Naive thymus-derived CD4-positive, alpha-beta T cell (primary cell): ENCODE measurements around the gene MARCO. TPM values are rescaled to one million over a fixed set of nuclear protein-coding genes. Genes with fewer than 3 reads are reported as not detected.

Experiments
- ATAC-seq: fragments of 150-1000 bp; cut with Tn5 transposase; 2 replicates; pipeline ENCODE4 v1.10.0; 2021; ENCODE audit warnings: mild to moderate bottlenecking, moderate library complexity
- CTCF ChIA-PET: fragments of 350-600 bp; sonication (Branson Sonifier 250); formaldehyde crosslinking; loops from one replicate; lab custom pipeline; 2021; ENCODE audit warnings: antibody characterized with exemption; lab: Charles Lee
- POLR2A ChIA-PET: fragments of 350-600 bp; sonication (Branson Sonifier 250); formaldehyde crosslinking; loops from one replicate; lab custom pipeline; 2021; ENCODE audit warnings: antibody characterized with exemption, inconsistent platforms; lab: Charles Lee
- DNase-seq, 9 donors: peaks; one replicate each; pipeline versions ENCODE4 v3.0.0 to v3.0.0-alpha.2; 2020 to 2022; ENCODE audit warnings: mixed read lengths in 1 of 9
- H3K27ac ChIP-seq: one replicate; pipeline ENCODE4 v1.7.0; 2013; ENCODE audit warnings: mild to moderate bottlenecking, low read depth, low read length, moderate library complexity
- H3K27me3 ChIP-seq, 2 donors: one replicate each; pipeline ENCODE4 v1.7.0; 2013; ENCODE audit warnings: low read length in 2 of 2, mild to moderate bottlenecking in 2 of 2, moderate library complexity in 2 of 2; ENCODE audit not compliant: control insufficient read depth in 2 of 2, insufficient read depth in 2 of 2
- H3K36me3 ChIP-seq, 3 experiments: 1 replicate in 2 of 3; 2 replicates in 1 of 3; pipeline ENCODE4 v1.7.0; 2013; ENCODE audit warnings: low read length in 3 of 3, mild to moderate bottlenecking in 3 of 3, moderate library complexity in 1 of 3; ENCODE audit not compliant: insufficient read depth in 3 of 3, control insufficient read depth in 2 of 3
- H3K4me1 ChIP-seq, 2 donors: one replicate each; pipeline ENCODE4 v1.7.0; 2013; ENCODE audit warnings: low read length in 2 of 2, mild to moderate bottlenecking in 2 of 2, moderate library complexity in 1 of 2; ENCODE audit not compliant: control insufficient read depth in 2 of 2, insufficient read depth in 2 of 2
- H3K4me3 ChIP-seq: 2 replicates; pipeline ENCODE4 v1.7.0; 2013; ENCODE audit warnings: mild to moderate bottlenecking, low read length
- H3K9me3 ChIP-seq, 3 experiments: 1 replicate in 2 of 3; 2 replicates in 1 of 3; pipeline ENCODE4 v1.7.0; 2013; ENCODE audit warnings: low read length in 3 of 3; ENCODE audit not compliant: control insufficient read depth in 2 of 3
- H3K27ac Mint-ChIP-seq, 9 donors: one replicate each; pipeline ENCODE4 v1.8.0; 2020 to 2022; ENCODE audit warnings: mixed read lengths in 9 of 9, mild to moderate bottlenecking in 8 of 9, moderate library complexity in 5 of 9, inconsistent platforms in 2 of 9
- H3K27me3 Mint-ChIP-seq, 5 donors: one replicate each; pipeline ENCODE4 v1.8.0; 2021 to 2022; ENCODE audit warnings: mixed read lengths in 5 of 5, mild to moderate bottlenecking in 1 of 5
- H3K36me3 Mint-ChIP-seq, 5 donors: one replicate each; pipeline ENCODE4 v1.8.0; 2020 to 2022; ENCODE audit warnings: mixed read lengths in 5 of 5, mild to moderate bottlenecking in 3 of 5, inconsistent platforms in 1 of 5
- H3K4me1 Mint-ChIP-seq, 7 donors: one replicate each; pipeline ENCODE4 v1.8.0; 2020 to 2022; ENCODE audit warnings: mixed read lengths in 7 of 7, mild to moderate bottlenecking in 3 of 7, inconsistent platforms in 1 of 7
- H3K4me3 Mint-ChIP-seq, 10 donors: one replicate each; pipeline ENCODE4 v1.8.0; 2020 to 2022; ENCODE audit warnings: mild to moderate bottlenecking in 10 of 10, mixed read lengths in 10 of 10, moderate library complexity in 6 of 10, inconsistent platforms in 2 of 10
- H3K9me3 Mint-ChIP-seq, 11 donors: one replicate each; pipeline ENCODE4 v1.8.0; 2020 to 2022; ENCODE audit warnings: mixed read lengths in 11 of 11, mild to moderate bottlenecking in 4 of 11, inconsistent platforms in 1 of 11, moderate library complexity in 1 of 11
- intact Hi-C, 2 donors: fragments of 100-400 bp; cut with micrococcal nuclease; formaldehyde crosslinking; loops; one replicate each; pipeline ENCODE4 v1.15.1; 2023
- polyA plus RNA-seq, 2 donors: library from polyadenylated mRNA; unstranded; fragments of 300-500 nt; fragmentation: Illumina TruSeq; gene quantifications; one replicate each; pipeline ENCODE4 v1.2.3, GENCODE V29; 2021
- total RNA-seq, 6 experiments: library from RNA in 5 of 6; stranded (reverse) in 5 of 6; gene quantifications; 1 replicate in 5 of 6; 2 replicates in 1 of 6; pipeline ENCODE4 v1.2.3 and lab custom pipeline; 2021 to 2026

MARCO gene
- total and polyA plus RNA-seq, 7 experiments from 2014 or later = 0.48 to 2.6 TPM; not detected in 5

DNA sequence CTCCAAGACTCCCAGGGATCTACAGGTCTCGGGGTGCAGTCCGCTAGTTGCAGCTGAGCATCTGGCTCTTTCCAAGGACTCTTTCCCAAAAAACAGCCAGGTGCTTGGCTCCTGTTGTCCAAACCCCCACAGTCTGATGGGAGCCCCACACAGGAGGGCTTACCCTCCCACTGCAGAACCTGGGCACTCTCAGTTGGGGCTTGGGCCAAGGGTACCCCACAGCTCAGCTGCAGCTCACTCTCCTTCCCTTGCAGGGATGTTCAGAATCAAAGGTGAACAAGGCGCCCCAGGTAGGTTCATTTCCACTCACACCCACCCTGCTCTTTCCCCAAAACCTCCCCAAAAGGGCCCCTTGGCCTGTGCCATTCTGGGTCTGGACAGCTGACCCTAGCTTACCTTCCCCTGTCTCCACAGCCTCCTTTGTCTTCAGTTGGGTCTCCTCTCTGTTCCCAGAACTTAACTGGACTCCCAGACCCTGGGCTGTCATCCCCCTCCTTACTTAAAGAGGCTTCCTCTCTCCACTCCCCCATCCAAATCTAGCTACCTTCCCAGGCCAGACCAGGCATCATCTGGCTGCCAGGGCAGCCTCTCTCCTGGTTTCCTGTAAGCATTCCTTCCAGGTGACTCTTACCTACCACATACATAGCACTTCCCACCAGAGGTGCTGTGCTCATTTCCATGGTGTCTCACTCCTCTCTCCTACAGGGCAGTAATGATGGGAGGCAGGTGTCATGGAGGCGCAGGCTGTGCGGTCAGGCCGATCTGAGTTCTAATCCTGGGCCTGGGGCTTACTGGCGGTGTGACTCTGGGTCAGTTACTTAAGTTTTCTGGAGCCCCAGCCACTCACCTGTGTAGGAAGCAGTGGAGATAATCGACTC lies 29.5 kb downstream of the MARCO start:
- ChIA-PET CTCF (interaction anchor here (0.7 kb wide), 1 partner anchor 92 kb away, joined by 3 read pairs; no protein-coding TSS in a partner anchor), POLR2A (no interaction called here)
- Histone ChIP-seq H3K36me3 (no peaks in the 10 kb centered on the region), H3K9me3 (peaks cover 0 to 4% (median 0%) of the 10 kb centered on the region in 3 experiments), H3K4me3 (no peak overlapping the region), H3K27me3 (no peaks in the 10 kb centered on the region), H3K4me1 (no peaks in the 10 kb centered on the region), H3K27ac (no peak overlapping the region)
- DNase-seq = no peak
- no peak for ATAC-seq
- H3K36me3 Mint-ChIP-seq = no peaks in the 10 kb centered on the region
- no peak overlapping the region for H3K4me3 Mint-ChIP-seq
- H3K27me3 Mint-ChIP-seq = peaks cover 0 to 22% (median 15%) of the 10 kb centered on the region in 5 donors
- intact Hi-C loops = no loop called here
- peaks cover 0 to 10% (median 0%) of the 10 kb centered on the region in 7 donors for H3K4me1 Mint-ChIP-seq
- peaks cover 0 to 5% (median 0%) of the 10 kb centered on the region in 11 donors for H3K9me3 Mint-ChIP-seq
- peak overlapping the region in 1 of 9 donors; percentile 83 for H3K27ac Mint-ChIP-seq

DNA sequence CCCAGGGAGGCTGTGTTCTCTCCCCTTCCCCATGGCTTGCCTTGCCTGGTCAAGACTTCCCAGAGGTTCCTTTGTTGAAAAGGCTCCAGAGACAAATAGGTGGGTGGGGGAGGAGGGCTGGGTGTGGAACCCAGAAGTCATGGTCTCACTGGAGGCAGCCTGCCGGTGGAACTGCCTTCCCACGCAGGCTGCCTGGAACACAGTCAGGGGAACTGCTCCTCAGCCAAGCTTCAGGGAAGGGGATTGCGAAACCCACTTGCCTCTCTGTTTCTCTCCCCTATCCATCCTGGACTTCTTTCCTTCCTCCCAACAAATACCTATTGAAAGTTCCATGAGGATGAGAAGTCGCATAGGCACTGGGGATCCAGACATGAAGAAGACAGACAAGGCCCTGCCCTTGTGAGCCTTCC lies 31.6 kb downstream of the MARCO start:
- peaks cover 0 to 4% (median 0%) of the 10 kb centered on the region in 5 donors for H3K36me3 Mint-ChIP-seq
- Histone ChIP-seq H3K4me3 (no peak overlapping the region), H3K27me3 (no peaks in the 10 kb centered on the region), H3K9me3 (peaks cover 0 to 4% (median 0%) of the 10 kb centered on the region in 3 experiments), H3K4me1 (no peaks in the 10 kb centered on the region), H3K36me3 (no peaks in the 10 kb centered on the region), H3K27ac (no peak overlapping the region)
- peaks cover 0 to 10% (median 0%) of the 10 kb centered on the region in 7 donors for H3K4me1 Mint-ChIP-seq
- POLR2A ChIA-PET = no interaction called here
- H3K27ac Mint-ChIP-seq = no peak overlapping the region
- intact Hi-C loops = no loop called here
- ATAC-seq (no peak), DNase-seq (no peak)
- H3K27me3 Mint-ChIP-seq = peaks cover 0 to 20% (median 18%) of the 10 kb centered on the region in 5 donors
- peaks cover 0 to 14% (median 5%) of the 10 kb centered on the region in 11 donors for H3K9me3 Mint-ChIP-seq
- no peak overlapping the region for H3K4me3 Mint-ChIP-seq
- CTCF ChIA-PET = no interaction called here

DNA sequence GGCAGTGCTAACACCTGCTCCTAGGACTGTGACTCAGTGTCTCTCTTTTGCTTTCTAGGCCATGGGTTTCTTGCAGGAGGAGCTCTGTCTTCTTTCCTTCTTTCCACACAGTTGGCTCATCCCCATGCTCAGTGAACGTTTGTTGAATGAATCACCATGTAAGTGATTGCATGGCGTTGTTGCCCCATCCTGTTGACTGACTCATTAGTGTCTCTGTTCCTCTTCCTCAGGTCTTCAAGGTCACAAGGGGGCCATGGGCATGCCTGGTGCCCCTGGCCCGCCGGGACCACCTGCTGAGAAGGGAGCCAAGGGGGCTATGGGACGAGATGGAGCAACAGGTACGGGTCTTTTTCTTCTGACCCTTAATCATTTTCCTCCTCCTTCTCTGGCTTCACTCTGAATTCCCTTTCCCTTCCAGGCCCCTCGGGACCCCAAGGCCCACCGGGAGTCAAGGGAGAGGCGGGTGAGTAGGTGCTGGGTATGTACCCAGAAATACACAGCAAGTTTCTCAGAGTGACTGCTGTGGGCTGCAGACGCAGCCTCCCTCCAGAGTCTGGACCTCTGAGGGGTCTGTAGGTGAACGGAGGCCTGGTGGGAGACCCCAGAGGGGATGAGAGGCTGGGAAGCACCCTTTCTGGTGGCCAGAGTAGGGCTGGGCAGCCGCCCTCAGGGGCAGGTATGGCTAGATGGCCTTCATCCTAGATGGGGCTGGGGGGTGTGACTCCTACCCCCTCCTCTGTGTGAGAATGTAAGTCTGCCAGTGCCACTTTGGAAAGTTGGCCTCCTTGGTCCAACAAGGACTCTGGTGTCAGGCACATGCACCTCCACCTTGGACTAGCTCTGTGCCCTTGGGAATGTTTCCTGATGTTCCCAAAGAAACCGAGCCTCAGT lies 32.4 kb downstream of the MARCO start:
- peak; percentile 73 for ATAC-seq

DNA sequence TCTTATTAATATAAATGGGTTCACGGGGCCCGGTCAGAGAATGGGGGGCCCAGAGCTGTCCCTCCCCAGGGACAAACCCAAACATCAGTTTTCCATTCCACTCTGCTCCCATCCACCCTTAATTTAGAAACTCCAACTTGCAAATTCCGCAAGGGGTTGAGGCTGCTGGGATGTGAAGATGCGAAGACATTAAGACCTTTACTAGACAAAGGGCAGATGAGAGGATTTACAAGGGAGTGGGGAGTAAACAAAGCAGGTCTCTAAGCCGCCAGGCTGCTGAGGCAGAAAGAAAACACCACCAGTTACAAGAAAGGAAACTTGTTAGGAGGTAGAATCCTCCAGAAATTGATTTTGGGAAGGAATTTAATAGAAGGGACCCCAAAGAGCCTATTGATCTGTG lies 33.1 kb downstream of the MARCO start:
- peaks cover 0 to 20% (median 18%) of the 10 kb centered on the region in 5 donors for H3K27me3 Mint-ChIP-seq
- ChIA-PET POLR2A (no interaction called here), CTCF (no interaction called here)
- no peak overlapping the region for H3K27ac ChIP-seq
- H3K9me3 ChIP-seq = peaks cover 0 to 4% (median 0%) of the 10 kb centered on the region in 3 experiments
- ATAC-seq (no peak), DNase-seq (no peak)
- H3K4me3 Mint-ChIP-seq = no peak overlapping the region
- H3K4me1 ChIP-seq = no peaks in the 10 kb centered on the region
- peaks cover 0 to 14% (median 5%) of the 10 kb centered on the region in 11 donors for H3K9me3 Mint-ChIP-seq
- peaks cover 0 to 7% (median 0%) of the 10 kb centered on the region in 7 donors for H3K4me1 Mint-ChIP-seq
- H3K4me3 ChIP-seq = no peak overlapping the region
- no peak overlapping the region for H3K27ac Mint-ChIP-seq
- H3K27me3 ChIP-seq = no peaks in the 10 kb centered on the region
- intact Hi-C loops = no loop called here
- H3K36me3 ChIP-seq = no peaks in the 10 kb centered on the region
- H3K36me3 Mint-ChIP-seq = peaks cover 0 to 4% (median 0%) of the 10 kb centered on the region in 5 donors

More for the DNA sequence above, 32.4 kb downstream of the MARCO start:
- Histone ChIP-seq H3K27me3 (no peaks in the 10 kb centered on the region), H3K4me1 (no peaks in the 10 kb centered on the region), H3K36me3 (no peaks in the 10 kb centered on the region), H3K4me3 (no peak overlapping the region), H3K27ac (no peak overlapping the region), H3K9me3 (peaks cover 0 to 4% (median 0%) of the 10 kb centered on the region in 3 experiments)
- H3K36me3 Mint-ChIP-seq = peaks cover 0 to 4% (median 0%) of the 10 kb centered on the region in 5 donors
- POLR2A ChIA-PET = no interaction called here
- intact Hi-C loops = no loop called here
- no peak overlapping the region for H3K4me3 Mint-ChIP-seq
- H3K4me1 Mint-ChIP-seq = peaks cover 0 to 7% (median 0%) of the 10 kb centered on the region in 7 donors
- CTCF ChIA-PET = no interaction called here
- H3K27ac Mint-ChIP-seq = peak overlapping the region in 1 of 9 donors; percentile 27
- no peak for DNase-seq
- H3K9me3 Mint-ChIP-seq = peaks cover 0 to 14% (median 5%) of the 10 kb centered on the region in 11 donors
- H3K27me3 Mint-ChIP-seq = peaks cover 0 to 20% (median 18%) of the 10 kb centered on the region in 5 donors

DNA sequence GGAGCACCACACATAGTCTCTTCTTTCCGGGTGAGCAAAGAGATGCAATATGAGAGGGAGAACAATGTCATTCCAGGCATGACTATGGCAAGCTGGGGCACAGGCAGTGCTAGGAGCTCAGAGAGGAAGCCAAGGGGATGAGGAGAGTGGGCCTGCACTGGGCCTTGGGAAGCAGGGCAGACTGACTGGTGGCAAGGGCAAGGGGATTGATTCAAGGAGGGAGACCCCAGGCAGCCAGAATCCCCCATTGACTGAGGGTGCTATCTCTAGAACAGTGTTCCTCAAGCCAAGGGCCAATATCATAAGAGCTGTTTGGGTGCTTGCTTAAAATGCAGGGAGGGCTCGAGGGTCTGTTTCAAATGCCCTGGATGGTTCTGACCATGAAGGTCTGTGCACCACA lies 36.1 kb downstream of the MARCO start:
- peaks cover 0 to 4% (median 0%) of the 10 kb centered on the region in 5 donors for H3K36me3 Mint-ChIP-seq
- DNase-seq (no peak), ATAC-seq (no peak)
- Histone ChIP-seq H3K4me1 (no peaks in the 10 kb centered on the region), H3K36me3 (no peaks in the 10 kb centered on the region), H3K27me3 (no peaks in the 10 kb centered on the region), H3K27ac (no peak overlapping the region), H3K4me3 (no peak overlapping the region), H3K9me3 (peaks cover 0 to 4% (median 0%) of the 10 kb centered on the region in 3 experiments)
- H3K9me3 Mint-ChIP-seq = peaks cover 0 to 14% (median 5%) of the 10 kb centered on the region in 11 donors
- peaks cover 0 to 2% (median 0%) of the 10 kb centered on the region in 7 donors for H3K4me1 Mint-ChIP-seq
- no peak overlapping the region for H3K27ac Mint-ChIP-seq
- peaks cover 0 to 20% (median 12%) of the 10 kb centered on the region in 5 donors for H3K27me3 Mint-ChIP-seq
- CTCF ChIA-PET = interaction anchor here (0.6 kb wide), 1 partner anchor 779 kb away, joined by 3 read pairs; no protein-coding TSS in a partner anchor
- H3K4me3 Mint-ChIP-seq = no peak overlapping the region
- intact Hi-C loops = no loop called here
- POLR2A ChIA-PET = no interaction called here

DNA sequence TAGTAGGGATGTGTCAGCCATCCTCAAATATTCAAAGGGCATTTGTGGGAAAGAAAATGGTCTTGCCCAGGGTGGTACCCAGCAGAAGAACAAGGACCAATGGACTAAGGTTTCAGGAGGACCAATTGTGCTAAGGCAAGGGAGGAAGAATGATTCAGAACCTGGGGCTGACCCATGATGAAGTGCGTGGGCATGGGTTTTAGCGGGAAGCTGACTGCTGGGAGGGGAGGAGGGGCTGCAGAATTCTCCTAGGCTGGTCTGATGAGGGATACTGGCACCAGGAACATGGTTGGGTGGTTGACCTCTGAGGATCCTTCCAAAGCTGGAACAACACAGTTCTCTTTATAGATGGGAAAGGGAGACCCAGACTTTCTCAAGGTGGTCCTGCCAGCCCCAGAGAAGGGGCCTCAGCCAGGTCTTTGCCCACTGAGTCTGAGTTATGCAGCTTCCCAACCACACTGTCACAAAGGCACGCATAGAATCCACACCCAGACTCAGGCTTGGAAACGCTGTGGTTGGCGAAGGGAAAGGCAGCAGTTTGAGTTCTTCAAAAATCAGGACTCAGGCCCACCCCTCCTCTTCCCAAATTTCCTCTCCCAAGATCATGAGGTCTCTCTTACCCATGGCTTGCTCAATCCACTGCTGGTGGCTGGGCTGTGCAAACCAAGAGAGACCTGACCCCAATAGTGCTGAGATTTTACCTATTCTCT lies 37.3 kb downstream of the MARCO start:
- peaks cover 0 to 2% (median 0%) of the 10 kb centered on the region in 7 donors for H3K4me1 Mint-ChIP-seq
- H3K36me3 Mint-ChIP-seq = peaks cover 0 to 4% (median 0%) of the 10 kb centered on the region in 5 donors
- H3K4me1 ChIP-seq = no peaks in the 10 kb centered on the region
- DNase-seq (no peak), ATAC-seq (no peak)
- H3K27ac ChIP-seq = no peak overlapping the region
- H3K4me3 ChIP-seq = no peak overlapping the region
- peak overlapping the region in 1 of 9 donors; percentile 51 for H3K27ac Mint-ChIP-seq
- no peaks in the 10 kb centered on the region for H3K36me3 ChIP-seq
- intact Hi-C loops = no loop called here
- CTCF ChIA-PET = no interaction called here
- H3K9me3 Mint-ChIP-seq = peaks cover 0 to 14% (median 5%) of the 10 kb centered on the region in 11 donors
- H3K4me3 Mint-ChIP-seq = no peak overlapping the region
- POLR2A ChIA-PET = no interaction called here
- no peaks in the 10 kb centered on the region for H3K27me3 ChIP-seq
- H3K9me3 ChIP-seq = peaks cover 0 to 4% (median 0%) of the 10 kb centered on the region in 3 experiments
- peaks cover 0 to 20% (median 9%) of the 10 kb centered on the region in 5 donors for H3K27me3 Mint-ChIP-seq
